Measurements from ENCODE around the gene DIAPH1.
A peak's percentile ranks its signal among the peaks of the same experiment; 100 is the strongest.

Gene DIAPH1

GRCh38 chr5:141484641-141485311, 134.0 kb downstream of the DIAPH1 start, which contains the start of gene PCDHGC4:
TSS of gene PCDHGC4 (plus strand) at chr5:141485030. CDS start at chr5:141485174, 144 bp downstream.
- H3K36me3 ChIP-seq, result peaks cover 45% of the 10 kb centered on the region

GRCh38 chr5:141484310-141484640, 134.5 kb downstream of the DIAPH1 start:
- peak overlapping the region; percentile 78 for H3K4me3 ChIP-seq (ENCODE audit: low read depth, low read length)
- no peak for TF ChIP-seq CTCF (IDR thresholded peaks at IDR 0.05; ENCODE audit: low read depth, low read length)

More at GRCh38 chr5:141484641-141485311, 134.0 kb downstream of the DIAPH1 start, which contains the start of gene PCDHGC4:
- peak; percentile 82 for DNase-seq
- no peaks in the 10 kb centered on the region; the same call in none of the 2 replicates for H3K4me1 ChIP-seq
- H3K27me3 ChIP-seq, result no peaks in the 10 kb centered on the region
- no peaks in the 10 kb centered on the region for H3K9me3 ChIP-seq
- no peak for TF ChIP-seq CTCF (IDR thresholded peaks at IDR 0.05; ENCODE audit: low read depth, low read length)
- H3K4me3 ChIP-seq (ENCODE audit: low read depth, low read length), result peak within 1 kb of the TSS; percentile 78

GRCh38 chr5:141483902-141484301, 134.9 kb downstream of the DIAPH1 start:
- Histone ChIP-seq H3K4me1 (no peaks in the 10 kb centered on the region; the same call in none of the 2 replicates), H3K9me3 (no peaks in the 10 kb centered on the region), H3K4me3 (ENCODE audit: low read depth, low read length) (peak overlapping the region; percentile 78), H3K27me3 (no peaks in the 10 kb centered on the region), H3K36me3 (peaks cover 38% of the 10 kb centered on the region)
- TF ChIP-seq CTCF (IDR thresholded peaks at IDR 0.05; ENCODE audit: low read depth, low read length), result no peak
- DNase-seq, result no peak

More at GRCh38 chr5:141484310-141484640, 134.5 kb downstream of the DIAPH1 start:
- Histone ChIP-seq H3K9me3 (no peaks in the 10 kb centered on the region), H3K27me3 (no peaks in the 10 kb centered on the region), H3K4me1 (no peaks in the 10 kb centered on the region; the same call in none of the 2 replicates), H3K36me3 (peaks cover 41% of the 10 kb centered on the region)
- DNase-seq, result no peak

- Histone ChIP-seq H3K4me1 (peaks cover 5% of the 10 kb centered on the region), H3K27me3 (no peaks in the 10 kb centered on the region), H3K36me3 (peaks cover 5% of the 10 kb centered on the region; the same call in 1 of the 2 replicates), H3K4me3 (ENCODE audit: low read depth, low read length) (no peak overlapping the region), H3K9me3 (no peaks in the 10 kb centered on the region)
- DNase-seq, result no peak
- no peak for TF ChIP-seq CTCF (IDR thresholded peaks at IDR 0.05; ENCODE audit: low read depth, low read length)
Measured at GRCh38 chr5:141479776-141480175, 139.0 kb downstream of the DIAPH1 start.

- Histone ChIP-seq H3K27me3 (no peaks in the 10 kb centered on the region), H3K9me3 (no peaks in the 10 kb centered on the region), H3K4me1 (peaks cover 5% of the 10 kb centered on the region), H3K36me3 (peaks cover 5% of the 10 kb centered on the region; the same call in 1 of the 2 replicates), H3K4me3 (ENCODE audit: low read depth, low read length) (peak overlapping the region; percentile 95)
- DNase-seq, result no peak
- TF ChIP-seq CTCF (IDR thresholded peaks at IDR 0.05; ENCODE audit: low read depth, low read length), result peak; percentile 19
Measured at GRCh38 chr5:141478321-141478945, 140.4 kb downstream of the DIAPH1 start.

GRCh38 chr5:141477815-141478214, 141.0 kb downstream of the DIAPH1 start:
- H3K4me1 ChIP-seq, result peaks cover 5% of the 10 kb centered on the region
- H3K9me3 ChIP-seq, result no peaks in the 10 kb centered on the region
- no peak for TF ChIP-seq CTCF (IDR thresholded peaks at IDR 0.05; ENCODE audit: low read depth, low read length)
- peak overlapping the region; percentile 95 for H3K4me3 ChIP-seq (ENCODE audit: low read depth, low read length)
- H3K27me3 ChIP-seq, result no peaks in the 10 kb centered on the region
- no peak for DNase-seq
- peaks cover 5% of the 10 kb centered on the region; the same call in 1 of the 2 replicates for H3K36me3 ChIP-seq

All from BE2C (cell line).